Measurements from ENCODE around the gene FAM174B. TPM values are rescaled to one million over a fixed set of nuclear protein-coding genes. Genes with fewer than 3 reads are reported as not detected.

FAM174B gene
- total RNA-seq, 1 experiment from 2014 or later, result 20.1 TPM

- DNase-seq (ENCODE audit: low read depth), result no peak
These were observed 83.8 kb downstream of the FAM174B start for GRCh38 chr15:92571824-92572223.

- DNase-seq (ENCODE audit: low read depth), result no peak
These were observed 85.2 kb downstream of the FAM174B start for GRCh38 chr15:92570391-92570790.

- no peak for DNase-seq (ENCODE audit: low read depth)
These were observed 85.8 kb downstream of the FAM174B start for GRCh38 chr15:92569778-92570177.

Other genes starting within 250 kb of the FAM174B start
- 29.2 and 35.0 TPM in 2 replicates for gene CHD2, start 244.5 kb upstream of the FAM174B start, total RNA-seq (2014; rRNA removed; shearing (Covaris generic))